OCI-LY1 (cell line): ENCODE measurements around the gene DHRS7B.
"Not testable (repeated sequence)": the region's sequence is repeated elsewhere in the genome, so short reads cannot be mapped to it uniquely, and the experiment has no call there.

ENCODE experiments used
- H2AFZ ChIP-seq: fragments of 200-600 bp; sonication (generic), shearing (Covaris generic); 2 replicates; pipeline ENCODE4 v1.6.0; 2014; ENCODE audit warnings: antibody characterized with exemption, mild to moderate bottlenecking, low read length
- H3F3A ChIP-seq: fragments of 200-600 bp; sonication (generic), shearing (Covaris generic); 2 replicates; pipeline ENCODE4 v1.6.0; 2014; ENCODE audit warnings: mild to moderate bottlenecking, antibody characterized with exemption, low read length, moderate library complexity; ENCODE audit not compliant: insufficient read depth
- H3K27ac ChIP-seq: fragments of 200-600 bp; sonication (generic); 2 replicates; pipeline ENCODE4 v1.5.1; 2014; ENCODE audit warnings: low read length, mixed run types, mild to moderate bottlenecking, low read depth; ENCODE audit not compliant: poor library complexity, severe bottlenecking
- H3K27me3 ChIP-seq: fragments of 200-600 bp; sonication (generic); 2 replicates; pipeline ENCODE4 v1.6.0; 2014; ENCODE audit warnings: antibody characterized with exemption, mild to moderate bottlenecking, low read length, moderate library complexity; ENCODE audit not compliant: insufficient read depth
- H3K36me3 ChIP-seq: fragments of 200-600 bp; sonication (generic); 2 replicates; pipeline ENCODE4 v1.6.1; 2014; ENCODE audit warnings: mild to moderate bottlenecking, antibody characterized with exemption, low read length, moderate library complexity, mixed read lengths; ENCODE audit not compliant: insufficient read depth
- H3K4me1 ChIP-seq: fragments of 200-600 bp; sonication (generic); 2 replicates; pipeline ENCODE4 v1.5.1; 2014; ENCODE audit warnings: mild to moderate bottlenecking, low read length, moderate library complexity; ENCODE audit not compliant: insufficient read depth, severe bottlenecking
- H3K4me2 ChIP-seq: fragments of 200-600 bp; sonication (generic), shearing (Covaris generic); 2 replicates; pipeline ENCODE4 v1.6.1; 2014; ENCODE audit warnings: low read length
- H3K4me3 ChIP-seq: fragments of 200-600 bp; sonication (generic); 2 replicates; pipeline ENCODE4 v1.5.1; 2014; ENCODE audit warnings: low read length, low read depth, mild to moderate bottlenecking, mixed read lengths; ENCODE audit not compliant: poor library complexity, severe bottlenecking
- H3K79me2 ChIP-seq: fragments of 200-600 bp; shearing (Covaris generic); 2 replicates; pipeline ENCODE4 v1.6.1; 2016; ENCODE audit warnings: mixed run types, low read length, mixed read lengths; ENCODE audit not compliant: insufficient read depth
- H3K9ac ChIP-seq: fragments of 200-600 bp; sonication (generic), shearing (Covaris generic); 2 replicates; pipeline ENCODE4 v1.6.1; 2014; ENCODE audit warnings: mild to moderate bottlenecking, low read length, mixed read lengths
- H3K9me2 ChIP-seq: fragments of 200-600 bp; sonication (generic), shearing (Covaris generic); 2 replicates; pipeline ENCODE4 v1.6.1; 2014; ENCODE audit warnings: low read depth, mild to moderate bottlenecking, low read length, mixed read lengths
- H3K9me3 ChIP-seq: fragments of 200-600 bp; shearing (Covaris generic); 2 replicates; pipeline ENCODE4 v1.6.1; 2014; ENCODE audit warnings: low read length, mixed read lengths
- H4K20me1 ChIP-seq: fragments of 200-600 bp; sonication (generic), shearing (Covaris generic); 2 replicates; pipeline ENCODE4 v1.6.0; 2016; ENCODE audit warnings: mild to moderate bottlenecking, low read length; ENCODE audit not compliant: insufficient read depth
- CTCF ChIP-seq: fragments of 200-600 bp; sonication (generic), shearing (Covaris generic); IDR thresholded peaks from 2 replicates; pipeline ENCODE4 v1.5.1; 2017; ENCODE audit warnings: mild to moderate bottlenecking, antibody characterized with exemption, low read length, moderate library complexity, mixed read lengths
- EZH2 ChIP-seq: fragments of 200-600 bp; sonication (generic), shearing (Covaris generic); IDR thresholded peaks from 2 replicates; pipeline ENCODE4 v1.8.0; 2017; ENCODE audit warnings: borderline replicate concordance, mixed run types, mild to moderate bottlenecking, antibody characterized with exemption, low read length, moderate library complexity, mixed read lengths

Gene DHRS7B

GRCh38 chr17:21079196-21079595 is 47.6 kb upstream of the DHRS7B start:
- no peaks in the 10 kb centered on the region for H4K20me1 ChIP-seq
- H3K4me2 ChIP-seq, result no peak overlapping the region
- H3K4me1 ChIP-seq, result no peaks in the 10 kb centered on the region
- H3K27me3 ChIP-seq, result peaks cover 14% of the 10 kb centered on the region; the same call in 1 of the 2 replicates
- H3K4me3 ChIP-seq, result no peak overlapping the region
- H3K9me2 ChIP-seq, result no peaks in the 10 kb centered on the region
- H3F3A ChIP-seq, result no peaks in the 10 kb centered on the region
- H3K9me3 ChIP-seq, result peaks cover 7% of the 10 kb centered on the region; the same call in 1 of the 2 replicates
- H2AFZ ChIP-seq, result no peak overlapping the region
- TF ChIP-seq EZH2, result no peak
- no peak for TF ChIP-seq CTCF
- no peaks in the 10 kb centered on the region; the same call in 1 of the 2 replicates for H3K36me3 ChIP-seq
- no peak overlapping the region for H3K9ac ChIP-seq
- no peaks in the 10 kb centered on the region for H3K79me2 ChIP-seq
- H3K27ac ChIP-seq, result no peak overlapping the region

GRCh38 chr17:21082001-21082436 is 44.7 kb upstream of the DHRS7B start:
- H3K79me2 ChIP-seq, result no peaks in the 10 kb centered on the region
- no peaks in the 10 kb centered on the region for H3K9me2 ChIP-seq

DNA sequence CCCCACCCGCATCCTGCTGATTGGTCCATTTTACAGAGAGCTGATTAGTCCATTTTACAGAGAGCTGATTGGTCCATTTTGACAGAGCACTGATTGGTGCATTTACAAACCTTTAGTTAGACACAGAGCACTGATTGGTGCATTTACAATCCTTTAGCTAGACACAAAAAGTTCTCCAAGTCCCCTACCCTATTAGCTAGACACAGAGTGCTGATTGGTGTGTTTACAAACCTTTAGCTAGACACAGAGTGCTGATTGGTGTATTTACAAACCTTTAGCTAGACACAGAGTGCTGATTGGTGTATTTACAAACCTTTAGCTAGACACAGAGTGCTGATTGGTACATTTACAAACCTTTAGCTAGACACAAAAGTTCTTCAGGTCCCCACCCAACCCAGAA is 41.5 kb upstream of the DHRS7B start:
- H3K36me3 ChIP-seq, H3F3A ChIP-seq, H3K9ac ChIP-seq, H3K9me3 ChIP-seq, H3K4me1 ChIP-seq, H2AFZ ChIP-seq, H3K9me2 ChIP-seq, H3K27ac ChIP-seq, H3K4me2 ChIP-seq, H4K20me1 ChIP-seq, H3K79me2 ChIP-seq, H3K4me3 ChIP-seq: not testable (repeated sequence)
- H3K27me3 ChIP-seq, result peaks cover 14% of the 10 kb centered on the region; the same call in 1 of the 2 replicates

More at GRCh38 chr17:21082001-21082436, 44.7 kb upstream of the DHRS7B start:
- H3K4me3 ChIP-seq, result no peak overlapping the region
- H3K27ac ChIP-seq, result no peak overlapping the region
- TF ChIP-seq CTCF (no peak), EZH2 (no peak)
- H3K4me1 ChIP-seq, result no peaks in the 10 kb centered on the region
- H4K20me1 ChIP-seq, result no peaks in the 10 kb centered on the region
- no peaks in the 10 kb centered on the region; the same call in 1 of the 2 replicates for H3K36me3 ChIP-seq
- no peak overlapping the region for H2AFZ ChIP-seq
- peaks cover 18% of the 10 kb centered on the region; the same call in 1 of the 2 replicates for H3K27me3 ChIP-seq
- no peak overlapping the region for H3K4me2 ChIP-seq
- H3K9ac ChIP-seq, result no peak overlapping the region
- no peaks in the 10 kb centered on the region for H3F3A ChIP-seq
- H3K9me3 ChIP-seq, result peaks cover 7% of the 10 kb centered on the region; the same call in 1 of the 2 replicates

DNA sequence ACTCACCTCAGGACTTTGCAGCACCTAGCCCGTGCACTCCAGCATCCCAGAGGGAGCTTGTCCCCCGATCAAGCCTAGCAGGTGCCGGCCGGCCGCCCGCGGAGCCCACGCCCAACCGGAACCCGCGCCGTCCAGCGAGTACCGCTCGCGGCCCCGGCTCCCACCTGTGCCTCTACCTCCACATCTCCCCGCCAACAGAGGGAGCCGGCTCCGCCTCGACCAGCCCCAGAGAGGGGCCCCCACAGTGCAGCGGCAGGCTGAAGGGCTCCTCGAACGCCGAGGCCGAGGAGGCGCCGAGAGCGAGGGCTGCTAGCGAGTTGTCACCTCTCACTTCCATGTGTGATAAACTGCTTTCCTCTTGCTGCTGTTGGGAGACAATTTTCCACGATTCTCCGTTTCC is 41.1 kb upstream of the DHRS7B start:
- Histone ChIP-seq H3K4me2 (no peak overlapping the region), H3F3A (no peaks in the 10 kb centered on the region), H3K4me1 (no peaks in the 10 kb centered on the region), H3K79me2 (no peaks in the 10 kb centered on the region), H3K9me3 (peaks cover 7% of the 10 kb centered on the region; the same call in 1 of the 2 replicates), H3K27me3 (peaks cover 14% of the 10 kb centered on the region; the same call in 1 of the 2 replicates), H3K9ac (no peak overlapping the region), H3K4me3 (no peak overlapping the region), H4K20me1 (no peaks in the 10 kb centered on the region), H3K27ac (no peak overlapping the region), H2AFZ (no peak overlapping the region), H3K9me2 (no peaks in the 10 kb centered on the region), H3K36me3 (no peaks in the 10 kb centered on the region; the same call in 1 of the 2 replicates)
- TF ChIP-seq CTCF (no peak), EZH2 (no peak)
